Epithelial cell of prostate (primary cell): ENCODE measurements around the gene COL11A2.

Source experiments
- DNase-seq: peaks from one replicate; pipeline ENCODE4 v3.0.0-alpha.2; 2011; ENCODE audit warnings: low read depth, low spot score
- H3K27ac ChIP-seq: fragments of 450-650 bp; 2 replicates; pipeline ENCODE4 v1.5.1; 2017; ENCODE audit warnings: mild to moderate bottlenecking

Gene COL11A2

GRCh38 chr6:33206864-33207551 is 14.7 kb upstream of the COL11A2 start:
- no peak for DNase-seq
- H3K27ac ChIP-seq, result peak overlapping the region; percentile 86

DNA sequence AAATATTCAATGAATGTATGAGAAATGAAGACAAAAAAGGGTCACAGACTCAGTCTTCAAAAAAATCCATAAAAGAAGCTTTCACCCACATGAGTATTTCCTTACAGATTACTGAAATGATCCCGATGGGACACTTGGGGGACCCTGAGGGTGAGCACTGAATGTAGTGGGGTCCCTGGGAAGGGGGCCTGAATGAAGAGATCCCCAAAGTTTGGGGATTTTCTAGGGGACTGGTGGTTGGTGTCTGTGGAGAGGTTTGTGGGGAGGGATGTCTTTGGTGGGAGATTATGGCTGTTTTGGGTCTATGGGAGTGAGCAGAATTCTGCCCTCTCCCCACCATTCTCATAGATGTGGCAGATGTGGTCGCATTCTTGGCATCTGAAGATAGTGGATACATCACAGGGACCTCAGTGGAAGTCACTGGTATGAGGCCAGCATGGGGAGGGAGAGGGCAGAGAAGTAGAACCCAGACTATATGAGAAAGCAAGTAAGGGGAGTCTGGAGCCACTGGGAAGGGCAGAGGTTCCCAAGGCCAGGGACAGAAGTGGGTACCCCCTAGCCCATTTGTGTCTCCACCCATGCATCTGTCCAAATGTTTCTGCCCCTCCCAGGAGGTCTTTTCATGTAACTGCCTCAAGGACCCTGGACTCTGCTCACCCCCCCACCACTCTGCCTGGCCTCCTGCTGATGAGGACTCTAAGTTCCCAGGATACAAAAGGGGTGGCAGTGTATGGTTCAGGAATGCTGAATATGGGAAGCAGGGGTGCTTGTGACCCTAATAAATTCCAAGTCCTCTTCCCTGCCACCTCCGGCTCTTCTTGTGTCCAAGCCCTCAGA is 14.0 kb upstream of the COL11A2 start:
- peak overlapping the region; percentile 86 for H3K27ac ChIP-seq
- DNase-seq, result no peak

GRCh38 chr6:33205191-33206026 is 13.1 kb upstream of the COL11A2 start:
- no peak for DNase-seq
- H3K27ac ChIP-seq, result peak overlapping the region; percentile 86

DNA sequence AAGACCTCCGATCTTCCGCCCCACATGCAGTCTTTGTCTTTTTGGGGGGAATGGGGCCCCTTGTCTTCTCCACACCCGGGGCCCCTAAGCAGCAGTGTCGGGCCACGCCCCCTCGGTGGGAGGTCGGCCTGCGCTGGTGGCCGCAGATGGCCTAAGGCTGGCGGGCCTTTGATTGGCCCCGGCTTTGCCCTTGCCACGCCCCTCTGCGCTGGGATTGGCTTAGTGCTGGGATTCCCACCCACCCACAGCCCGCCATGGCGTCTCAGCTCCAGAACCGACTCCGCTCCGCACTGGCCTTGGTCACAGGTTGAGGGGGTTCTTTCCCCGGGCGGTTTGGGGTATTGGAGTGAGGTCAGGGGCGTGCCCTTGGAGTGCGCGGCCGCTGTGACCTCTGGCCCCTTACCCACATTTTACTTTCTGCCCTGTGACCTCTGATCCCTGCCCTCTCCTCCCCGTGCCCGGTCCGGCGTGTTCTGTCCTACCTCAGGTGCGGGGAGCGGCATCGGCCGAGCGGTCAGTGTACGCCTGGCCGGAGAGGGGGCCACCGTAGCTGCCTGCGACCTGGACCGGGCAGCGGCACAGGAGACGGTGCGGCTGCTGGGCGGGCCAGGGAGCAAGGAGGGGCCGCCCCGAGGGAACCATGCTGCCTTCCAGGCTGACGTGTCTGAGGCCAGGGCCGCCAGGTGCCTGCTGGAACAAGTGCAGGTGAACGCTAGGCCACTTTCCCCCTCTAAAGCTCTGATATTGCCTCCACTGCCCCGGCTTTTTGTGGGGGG is 12.3 kb upstream of the COL11A2 start, which contains the start of gene HSD17B8:
Gene HSD17B8 (plus strand): TSS at position 241 of the 776 bp plus-strand sequence. CDS start 14 bp downstream, at position 255.
- DNase-seq, result no peak
- peak within 1 kb of the TSS; percentile 86 for H3K27ac ChIP-seq

DNA sequence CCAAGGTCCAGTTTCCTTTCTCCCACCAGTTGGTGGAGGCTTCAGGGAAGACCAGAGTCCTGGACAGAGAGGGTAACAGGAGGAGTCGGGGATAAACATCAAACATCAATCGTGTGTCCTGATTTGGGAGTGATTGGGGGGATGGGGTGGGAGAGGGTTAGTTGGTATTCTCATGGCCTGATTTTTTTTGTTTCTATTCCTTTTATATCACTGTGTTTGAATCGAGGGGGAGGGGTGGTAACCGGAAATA is 11.8 kb upstream of the COL11A2 start:
- DNase-seq, result no peak
- peak overlapping the region; percentile 86 for H3K27ac ChIP-seq

DNA sequence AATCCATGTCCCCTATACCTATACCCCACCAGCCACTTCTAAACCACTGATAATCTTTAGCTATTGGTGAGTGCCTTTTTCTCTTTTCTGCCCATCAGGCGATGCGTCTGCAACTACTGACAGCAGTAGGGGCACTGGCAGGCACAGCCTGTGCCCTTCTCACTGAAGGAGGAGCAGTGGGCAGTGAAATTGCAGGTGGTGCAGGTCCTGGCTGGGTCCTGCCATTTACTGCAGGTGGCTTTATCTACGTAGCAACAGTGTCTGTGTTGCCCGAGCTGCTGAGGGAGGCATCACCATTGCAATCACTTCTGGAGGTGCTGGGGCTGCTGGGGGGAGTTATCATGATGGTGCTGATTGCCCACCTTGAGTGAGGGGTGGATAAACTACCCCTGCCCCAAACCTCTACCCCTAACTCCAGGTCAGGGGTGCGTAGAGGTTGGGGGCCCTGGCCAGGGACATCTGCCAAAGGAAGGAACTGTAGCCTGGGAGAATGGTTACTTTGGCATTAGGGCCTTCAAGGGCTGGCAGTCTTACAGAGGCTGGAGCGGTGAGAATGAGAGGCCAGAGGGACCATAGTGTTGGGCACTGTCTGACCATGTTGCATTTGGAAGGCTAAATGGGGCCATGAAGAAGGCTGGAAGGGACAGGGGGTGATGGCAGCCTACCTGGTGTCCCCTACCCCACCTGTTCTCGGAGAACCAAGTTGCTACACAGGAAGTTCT is 11.3 kb upstream of the COL11A2 start:
- H3K27ac ChIP-seq, result peak overlapping the region; percentile 86
- DNase-seq, result no peak

DNA sequence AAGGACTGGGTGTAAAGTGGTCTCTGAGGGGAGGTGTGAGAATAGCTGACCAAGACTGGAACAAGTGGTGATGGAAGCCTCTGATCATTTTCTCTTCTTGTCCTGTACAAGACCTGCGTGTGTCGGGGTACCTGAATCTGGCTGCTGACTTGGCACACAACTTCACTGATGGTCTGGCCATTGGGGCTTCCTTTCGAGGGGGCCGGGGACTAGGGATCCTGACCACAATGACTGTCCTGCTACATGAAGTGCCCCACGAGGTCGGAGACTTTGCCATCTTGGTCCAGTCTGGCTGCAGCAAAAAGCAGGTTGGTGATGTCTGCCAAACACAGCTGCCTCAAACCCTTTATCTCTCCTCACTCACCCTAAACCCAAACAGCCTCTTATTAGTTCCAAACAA is 10.5 kb upstream of the COL11A2 start:
- no peak for DNase-seq
- H3K27ac ChIP-seq, result no peak overlapping the region

- no peak for DNase-seq
- no peak overlapping the region for H3K27ac ChIP-seq
Measured at GRCh38 chr6:33201935-33202334, 9.7 kb upstream of the COL11A2 start.

- peak overlapping the region; percentile 86 for H3K27ac ChIP-seq
- DNase-seq, result no peak
Measured at GRCh38 chr6:33201147-33201545, 8.9 kb upstream of the COL11A2 start.

GRCh38 chr6:33200219-33201146 is 8.2 kb upstream of the COL11A2 start, which contains the start of the genes RXRB and SLC39A7:
Gene RXRB, minus strand, starts transcription at chr6:33200665. Its CDS starts 189 bp downstream, at chr6:33200476.
Gene SLC39A7, plus strand, starts transcription at chr6:33200867. Its CDS starts 379 bp downstream, at chr6:33201246.
- peak; percentile 94 for DNase-seq
- H3K27ac ChIP-seq, result peak within 1 kb of the TSS; percentile 86

GRCh38 chr6:33199687-33200218 is 7.5 kb upstream of the COL11A2 start:
- no peak for DNase-seq
- H3K27ac ChIP-seq, result peak overlapping the region; percentile 86

GRCh38 chr6:33198853-33199436 is 6.7 kb upstream of the COL11A2 start:
- H3K27ac ChIP-seq, result peak overlapping the region; percentile 86
- DNase-seq, result no peak

- H3K27ac ChIP-seq, result no peak overlapping the region
- DNase-seq, result no peak
Measured at GRCh38 chr6:33198159-33198852, 6.0 kb upstream of the COL11A2 start.

DNA sequence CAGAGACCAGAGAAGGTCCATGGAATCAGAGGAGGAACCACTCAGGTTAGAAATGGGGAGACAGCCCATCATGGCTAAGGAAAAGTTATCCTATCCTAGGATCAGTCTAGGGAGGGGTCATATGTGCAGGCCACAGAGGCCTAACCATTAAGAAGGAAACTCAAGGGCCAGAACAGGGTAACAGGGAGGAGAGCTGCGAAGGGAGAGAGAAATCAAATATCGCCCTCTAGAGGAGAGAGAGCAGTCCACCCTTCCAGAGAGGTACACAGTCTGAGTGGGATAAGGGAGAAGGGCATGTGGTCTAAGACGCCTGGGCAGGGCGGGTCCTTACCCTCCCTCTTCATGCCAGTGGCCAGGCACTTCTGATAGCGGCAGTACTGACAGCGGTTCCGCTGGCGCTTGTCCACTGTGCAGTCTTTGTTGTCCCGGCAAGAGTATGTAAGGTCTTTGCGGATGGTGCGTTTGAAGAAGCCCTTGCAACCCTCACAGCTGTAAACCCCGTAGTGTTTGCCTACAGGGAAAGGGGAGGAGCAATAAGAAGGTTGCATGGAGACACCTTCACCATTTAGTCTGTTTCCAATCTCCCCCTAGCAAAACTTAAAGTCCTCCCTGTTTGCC is 5.3 kb upstream of the COL11A2 start:
- H3K27ac ChIP-seq, result no peak overlapping the region
- no peak for DNase-seq

- H3K27ac ChIP-seq, result no peak overlapping the region
- no peak for DNase-seq
Measured at GRCh38 chr6:33195304-33196165, 3.3 kb upstream of the COL11A2 start.
